OCI-M2 (cell line): Measurements from ENCODE around the gene PROM1.

Source experiments
- DNase-seq: peaks from one replicate; lab custom pipeline; 2025; ENCODE audit not compliant: unreplicated experiment; lab: John Stamatoyannopoulos, UW

Gene PROM1

DNA sequence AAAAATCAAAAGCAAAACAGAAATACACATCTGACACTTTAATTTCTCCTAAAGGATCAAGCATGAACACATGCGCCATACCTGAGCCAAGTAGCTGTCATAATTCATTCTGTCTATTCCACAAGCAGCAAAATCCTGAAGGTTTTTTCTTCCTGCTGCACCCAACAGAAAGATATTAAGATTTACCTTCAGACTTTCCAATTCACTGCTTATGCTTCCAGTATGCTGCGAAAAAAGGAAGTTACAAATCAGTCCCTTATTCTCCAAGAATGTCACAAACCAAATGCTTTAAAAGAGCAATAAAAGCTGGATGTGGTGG lies 91.7 kb downstream of the PROM1 start:
- no peak for DNase-seq

DNA sequence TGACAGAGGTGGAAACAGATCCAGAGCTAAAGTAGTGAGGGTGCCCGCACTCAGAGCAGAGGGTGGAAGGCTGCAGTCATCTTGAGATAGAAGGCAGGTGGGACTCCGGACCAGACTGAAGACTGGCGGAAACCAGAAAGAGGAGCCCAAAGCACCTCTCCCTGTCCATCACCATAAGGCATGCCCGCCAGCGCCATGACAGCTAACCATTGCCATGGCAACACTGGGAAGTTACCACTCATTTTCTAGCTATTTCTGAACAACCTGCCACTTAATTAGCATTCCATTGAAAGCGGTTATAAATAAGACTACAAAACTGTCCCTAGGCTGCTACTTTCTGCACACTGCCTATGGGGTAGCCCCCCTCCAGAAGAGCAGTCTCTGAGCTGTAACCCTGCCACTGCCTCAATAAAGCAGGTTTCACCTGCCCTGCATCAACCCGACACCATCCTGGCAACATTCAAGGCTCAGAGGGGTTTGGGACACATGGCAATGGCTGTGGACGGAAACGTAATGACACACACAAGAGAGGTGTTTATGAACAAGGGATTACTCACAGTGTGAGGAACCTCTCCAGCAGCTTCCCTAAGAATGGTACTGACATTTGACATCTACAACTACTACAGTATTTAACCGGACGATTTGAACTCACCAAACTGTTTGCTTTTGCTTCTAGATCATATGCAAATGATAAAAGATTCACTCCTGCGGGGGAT lies 93.1 kb downstream of the PROM1 start:
- DNase-seq, result no peak

- DNase-seq, result no peak
Observed at GRCh38 chr4:15989424-15989823, 94.4 kb downstream of the PROM1 start.

DNA sequence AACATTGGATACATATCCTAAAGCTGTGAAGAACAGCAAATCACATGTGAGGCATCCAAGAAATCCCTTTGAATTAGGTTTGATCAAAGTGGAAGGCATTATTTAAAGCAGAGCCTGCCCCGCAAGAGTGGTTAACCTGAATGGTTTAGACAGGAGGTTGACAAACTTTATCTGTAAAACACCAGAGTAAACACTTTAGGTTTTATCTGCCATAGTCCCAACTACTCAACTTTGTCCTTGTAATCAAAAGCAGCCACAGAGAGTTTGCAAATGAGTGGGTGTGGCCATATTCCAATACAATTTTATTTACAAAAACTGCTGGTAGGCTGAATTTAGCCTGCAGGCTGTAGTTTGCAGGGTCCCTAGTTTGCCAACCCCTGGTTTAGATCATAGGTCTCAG lies 95.6 kb downstream of the PROM1 start:
- no peak for DNase-seq

DNA sequence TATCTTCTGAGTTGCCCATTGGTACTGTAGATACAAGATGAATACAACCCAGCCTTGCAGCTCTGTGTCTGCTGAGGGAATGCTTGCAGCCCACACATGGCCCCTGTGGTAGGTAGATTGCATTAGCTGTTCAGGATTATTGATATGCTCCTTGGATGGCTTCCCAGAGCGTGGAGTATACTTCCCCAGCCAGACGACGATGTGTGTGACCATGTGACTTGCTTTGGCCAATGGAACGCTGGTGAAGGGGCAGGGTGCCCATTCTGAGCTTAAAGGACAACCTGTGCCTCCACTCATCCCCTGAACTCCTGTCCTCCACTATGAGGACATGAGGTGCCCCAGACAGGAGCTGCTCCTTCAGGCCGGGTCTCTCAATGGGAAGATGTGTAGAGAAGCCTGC lies 96.9 kb downstream of the PROM1 start:
- no peak for DNase-seq

GRCh38 chr4:15983610-15984009 lies 100.2 kb downstream of the PROM1 start:
- no peak for DNase-seq

- DNase-seq, result no peak
Observed at GRCh38 chr4:15982842-15983524, 100.8 kb downstream of the PROM1 start.

DNA sequence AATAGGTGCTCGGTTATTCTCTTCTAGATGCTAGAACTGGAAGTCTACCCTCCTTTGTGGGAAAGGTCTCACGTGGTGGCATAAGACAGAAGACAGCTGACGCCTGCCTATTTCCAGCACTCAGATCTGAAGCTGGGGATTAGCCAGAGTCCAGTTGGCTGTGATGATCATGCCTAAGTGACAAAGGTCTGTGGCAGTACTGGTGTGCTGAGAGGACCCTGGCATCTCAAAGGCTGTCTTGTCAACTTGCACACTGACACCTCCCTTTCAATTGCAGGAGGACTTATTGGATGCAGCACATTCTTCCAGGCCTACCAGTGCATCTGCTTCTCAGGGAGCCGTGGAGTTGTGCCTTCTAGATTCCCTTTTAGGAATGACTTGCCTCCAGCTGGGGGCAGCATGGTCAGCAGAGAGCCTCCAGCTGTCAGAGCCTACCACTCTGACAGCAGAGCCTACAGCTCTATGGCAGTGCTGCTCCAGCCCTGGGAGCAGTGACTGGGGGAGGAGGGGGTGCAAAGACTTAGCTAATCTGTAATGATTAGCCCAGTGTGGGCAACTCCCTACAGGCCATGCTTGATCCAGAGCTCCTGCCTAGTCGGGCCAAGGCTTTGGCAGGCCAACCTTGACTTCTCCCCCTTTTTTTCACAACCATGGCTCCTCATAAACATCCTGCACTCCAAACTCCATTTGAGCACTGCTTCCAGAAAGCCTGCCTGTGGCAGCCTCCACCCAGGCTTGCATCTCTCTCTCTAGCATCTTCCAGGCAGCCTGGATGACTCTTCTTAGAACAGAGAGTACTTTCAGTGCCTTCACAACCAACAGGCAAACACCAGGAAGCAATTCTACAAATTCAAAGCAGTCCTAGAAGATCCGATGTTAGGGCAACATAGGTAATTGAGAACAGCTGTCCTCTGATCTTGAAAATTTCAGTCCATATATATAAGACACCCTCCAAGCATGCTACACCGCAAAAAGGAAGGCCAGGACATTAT lies 107.1 kb downstream of the PROM1 start:
- DNase-seq, result no peak

DNA sequence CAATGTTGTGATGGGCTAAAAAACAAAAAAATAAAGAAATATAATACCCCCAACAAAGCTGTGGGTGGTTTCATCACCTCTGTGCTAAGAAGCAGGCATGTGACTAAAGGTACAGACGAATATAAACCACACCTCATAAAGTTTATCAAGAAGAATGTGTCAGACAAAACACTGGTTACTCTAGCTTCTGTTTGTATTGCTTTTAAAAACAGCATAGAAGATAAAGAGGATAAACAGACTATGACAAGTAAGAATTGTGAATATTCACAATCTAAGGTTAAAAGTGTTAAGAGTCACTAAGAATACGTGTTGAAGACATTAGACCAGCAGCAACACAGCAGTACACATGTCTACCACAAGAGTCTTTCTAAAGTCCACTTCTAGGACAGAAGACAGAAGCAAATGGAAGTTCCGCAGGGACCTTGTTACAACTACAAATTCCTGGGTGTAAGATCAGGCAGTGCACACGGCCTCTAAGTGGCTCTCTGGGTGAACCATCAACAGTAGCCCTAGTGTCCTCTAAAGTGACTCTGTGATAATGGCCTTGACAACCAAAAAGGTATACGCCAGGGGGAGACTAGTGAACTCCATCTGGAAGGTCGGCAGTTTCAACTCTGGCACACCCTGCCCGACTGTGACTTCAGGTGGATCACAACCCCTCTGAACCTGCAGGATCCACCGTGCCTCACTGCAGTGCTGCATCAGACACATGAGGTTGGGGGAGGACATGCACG lies 112.6 kb downstream of the PROM1 start:
- no peak for DNase-seq

- DNase-seq, result no peak
Observed at GRCh38 chr4:15968551-15969300, 115.1 kb downstream of the PROM1 start.

- DNase-seq, result no peak
Observed at GRCh38 chr4:15965325-15965724, 118.5 kb downstream of the PROM1 start.

DNA sequence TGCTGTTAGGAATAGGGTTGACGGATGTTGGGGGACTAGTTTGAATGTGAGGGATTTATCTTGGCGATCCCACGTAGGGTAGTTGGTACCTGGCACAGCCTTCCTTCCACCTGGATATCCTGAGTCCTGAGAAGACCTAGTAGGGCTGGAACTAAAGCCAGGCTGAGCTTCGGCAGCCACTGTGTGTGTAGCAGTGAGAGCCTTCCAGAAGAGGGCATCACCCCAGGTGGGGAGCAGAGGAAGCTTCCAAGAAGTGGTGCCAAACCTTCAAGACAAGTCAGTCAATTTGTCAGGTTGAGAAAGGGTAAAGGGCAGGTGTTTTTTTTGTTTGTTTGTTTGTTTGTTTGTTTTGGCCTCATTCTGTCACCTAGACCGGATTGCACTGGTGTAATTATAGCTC lies 119.7 kb downstream of the PROM1 start:
- no peak for DNase-seq

- DNase-seq, result no peak
Observed at GRCh38 chr4:15963576-15963975, 120.2 kb downstream of the PROM1 start.

DNA sequence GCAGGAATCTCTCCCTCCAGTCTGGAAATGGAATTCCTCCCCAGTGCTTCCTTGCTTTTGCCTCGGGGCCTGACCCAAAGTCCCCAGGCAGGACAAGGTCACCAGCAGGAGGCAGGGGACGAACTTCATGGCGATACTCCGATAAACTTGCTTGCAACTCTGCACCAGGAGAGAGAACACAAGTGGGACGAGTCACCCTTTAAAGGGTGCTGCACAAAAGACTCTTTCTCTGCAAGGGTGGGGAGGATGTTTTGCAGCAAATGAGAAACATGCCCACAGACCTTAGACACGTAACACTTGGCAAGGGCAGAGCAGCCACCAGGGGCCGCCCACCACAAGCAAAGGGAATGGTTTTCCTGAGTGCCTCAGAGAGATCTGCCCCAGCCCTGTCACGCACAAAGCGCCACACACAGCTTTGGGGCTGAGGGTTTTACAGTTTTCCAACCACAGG lies 120.8 kb downstream of the PROM1 start, which contains the start of gene FGFBP2:
TSS of gene FGFBP2 (minus strand) at position 175 of the 451 bp plus-strand sequence. CDS start at position 129, 46 bp downstream.
- DNase-seq, result no peak

DNA sequence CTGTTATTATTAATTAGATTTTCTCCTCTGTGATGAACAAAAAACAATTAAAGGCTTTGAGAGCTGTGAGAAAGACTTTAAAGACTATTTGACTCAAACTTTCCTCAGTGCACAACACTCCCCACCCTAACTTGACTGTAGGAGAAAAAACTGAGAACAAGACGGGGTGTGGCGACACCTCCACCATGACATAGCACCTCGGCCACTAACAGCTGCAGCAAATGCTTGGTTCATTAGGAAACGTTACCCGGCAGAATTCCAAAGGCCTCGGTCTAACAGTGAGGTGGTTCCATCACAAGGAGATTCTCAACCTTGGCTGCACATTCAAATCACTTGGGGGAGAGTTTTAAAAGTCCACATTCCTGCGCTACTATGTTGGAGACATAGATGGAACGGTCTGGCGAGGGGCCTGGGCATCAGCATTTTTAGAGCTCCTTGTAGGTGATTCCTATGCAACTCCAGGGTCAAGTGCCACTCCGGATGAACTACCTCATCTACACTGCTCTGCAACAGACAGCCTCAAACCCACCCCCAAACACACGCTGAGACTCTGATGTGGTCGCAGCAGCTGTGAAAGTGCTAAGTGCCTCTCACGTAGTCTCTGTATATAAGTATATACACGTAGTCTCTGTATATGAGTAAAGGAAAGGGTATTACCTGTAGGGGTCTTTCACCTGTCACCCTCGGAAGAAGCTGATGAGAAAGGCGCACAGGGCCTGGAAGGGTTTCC lies 121.9 kb downstream of the PROM1 start:
- DNase-seq, result no peak

GRCh38 chr4:15958562-15958961 lies 125.3 kb downstream of the PROM1 start:
- no peak for DNase-seq

- DNase-seq, result no peak
Observed at GRCh38 chr4:15956179-15956850, 127.5 kb downstream of the PROM1 start.

DNA sequence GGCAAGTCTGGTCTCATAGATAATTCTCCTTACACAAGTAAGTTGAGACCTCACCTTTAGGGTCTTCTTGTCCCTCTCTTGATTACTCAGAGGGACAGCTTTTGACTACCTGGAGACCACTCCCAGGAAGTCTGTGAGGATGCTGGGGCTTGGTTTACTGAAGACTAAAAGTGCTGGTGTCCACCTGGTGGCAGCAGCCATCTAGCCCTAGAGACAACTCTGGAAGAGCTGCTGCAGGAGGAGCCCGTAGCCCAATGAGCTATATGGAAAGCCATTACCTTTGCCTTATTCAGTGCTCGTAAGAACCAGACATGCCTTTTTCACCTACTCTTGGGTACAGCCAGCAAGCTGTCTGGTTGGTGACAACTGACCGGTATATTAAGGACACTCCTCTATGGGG lies 128.2 kb downstream of the PROM1 start:
- no peak for DNase-seq

DNA sequence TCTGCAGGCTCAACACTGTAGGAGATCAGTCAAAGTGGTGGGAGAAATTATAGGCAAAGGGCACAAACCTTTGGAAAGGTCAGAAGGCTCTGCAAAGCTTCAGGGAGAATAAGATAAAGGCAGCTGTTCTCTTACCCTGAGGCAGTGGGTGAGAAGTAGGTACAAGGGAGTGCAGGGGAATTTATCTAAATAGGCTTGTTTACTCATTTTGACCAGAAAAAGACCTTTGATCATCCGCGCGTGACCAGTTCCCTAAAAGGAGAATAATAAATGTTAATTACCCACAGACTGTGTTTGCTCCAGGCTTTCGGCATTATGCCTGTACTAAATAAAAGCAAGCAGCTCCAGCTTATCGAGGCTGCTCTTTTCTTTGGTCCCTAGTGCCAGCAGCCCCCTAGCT lies 130.2 kb downstream of the PROM1 start:
- DNase-seq, result no peak
